Neuronal stem cell (in vitro differentiated cells): ENCODE measurements around the gene PLEKHN1.

ENCODE experiments used
- DNase-seq: peaks from one replicate; pipeline ENCODE4 v3.0.0-alpha.2; 2013; ENCODE audit warnings: low spot score
- H2AFZ ChIP-seq: one replicate; pipeline ENCODE4 v1.6.1; 2013; ENCODE audit warnings: mild to moderate bottlenecking, low read length, inconsistent platforms
- H2AK5ac ChIP-seq: 2 replicates; pipeline ENCODE4 v1.6.1; 2013; ENCODE audit warnings: low read depth, mild to moderate bottlenecking, inconsistent platforms, low read length, moderate library complexity, mixed read lengths
- H2BK120ac ChIP-seq: 2 replicates; pipeline ENCODE4 v1.6.1; 2013; ENCODE audit warnings: low read depth, mild to moderate bottlenecking, inconsistent platforms, low read length, moderate library complexity, mixed read lengths
- H2BK12ac ChIP-seq: one replicate; pipeline ENCODE4 v1.6.1; 2013; ENCODE audit warnings: low read length, inconsistent platforms
- H2BK15ac ChIP-seq: 2 replicates; pipeline ENCODE4 v1.6.1; 2013; ENCODE audit warnings: mild to moderate bottlenecking, low read length, inconsistent platforms, mixed read lengths
- H2BK5ac ChIP-seq: one replicate; pipeline ENCODE4 v1.6.1; 2013; ENCODE audit warnings: inconsistent platforms, mild to moderate bottlenecking, low read length, moderate library complexity
- H3K14ac ChIP-seq: one replicate; pipeline ENCODE4 v1.6.1; 2013; ENCODE audit warnings: low read length, inconsistent platforms
- H3K18ac ChIP-seq: 2 replicates; pipeline ENCODE4 v1.6.1; 2013; ENCODE audit warnings: low read length, inconsistent platforms
- H3K23ac ChIP-seq: 2 replicates; pipeline ENCODE4 v1.6.1; 2013; ENCODE audit warnings: low read depth, mild to moderate bottlenecking, mixed read lengths, low read length, inconsistent platforms; ENCODE audit not compliant: poor library complexity
- H3K27ac ChIP-seq: replicated peaks from 3 replicates; pipeline ENCODE4 v1.5.1; 2013; ENCODE audit warnings: low read length, inconsistent platforms
- H3K27me3 ChIP-seq, 3 experiments: 2 replicates each; pipeline ENCODE4 v1.6.1; 2013; ENCODE audit warnings: low read length in 3 of 3, mild to moderate bottlenecking in 2 of 3, inconsistent platforms in 1 of 3, low read depth in 1 of 3, mixed read lengths in 1 of 3, moderate library complexity in 1 of 3; ENCODE audit not compliant: control insufficient read depth in 3 of 3, insufficient read depth in 3 of 3
- H3K36me3 ChIP-seq, 2 donors: replicated peaks in 1 of 2; 2 replicates each; pipeline ENCODE4 v1.6.1; 2013; ENCODE audit warnings: low read length in 2 of 2; ENCODE audit not compliant: control insufficient read depth in 2 of 2, insufficient read depth in 2 of 2
- H3K4ac ChIP-seq: 2 replicates; pipeline ENCODE4 v1.6.1; 2013; ENCODE audit warnings: inconsistent platforms, mild to moderate bottlenecking, low read length, moderate library complexity
- H3K4me1 ChIP-seq, 2 donors: 1 replicate in 1 of 2; 2 replicates in 1 of 2; pipeline ENCODE4 v1.6.1; 2013; ENCODE audit warnings: low read length in 2 of 2, low read depth in 1 of 2; ENCODE audit not compliant: control insufficient read depth in 2 of 2, insufficient read depth in 1 of 2
- H3K4me2 ChIP-seq: one replicate; pipeline ENCODE4 v1.6.1; 2013; ENCODE audit warnings: mild to moderate bottlenecking, low read length, inconsistent platforms; ENCODE audit not compliant: insufficient read depth, poor library complexity, severe bottlenecking
- H3K4me3 ChIP-seq, 2 donors: 2 replicates each; pipeline ENCODE4 v1.5.1; 2013; ENCODE audit warnings: low read length in 2 of 2, mild to moderate bottlenecking in 2 of 2, inconsistent platforms in 1 of 2, moderate library complexity in 1 of 2
- H3K79me1 ChIP-seq: one replicate; pipeline ENCODE4 v1.6.1; 2013; ENCODE audit warnings: low read depth, mild to moderate bottlenecking, inconsistent platforms, low read length, moderate library complexity
- H3K9ac ChIP-seq: one replicate; pipeline ENCODE4 v1.6.1; 2013; ENCODE audit warnings: mild to moderate bottlenecking, low read depth, low read length, inconsistent platforms; ENCODE audit not compliant: poor library complexity
- H3K9me3 ChIP-seq, 2 donors: replicated peaks in 1 of 2; 2 replicates each; pipeline versions ENCODE3 to v1.6.1; 2013; ENCODE audit warnings: low read length in 2 of 2, mild to moderate bottlenecking in 2 of 2, inconsistent platforms in 1 of 2, low read depth in 1 of 2, mixed read lengths in 1 of 2, moderate library complexity in 1 of 2; ENCODE audit not compliant: control insufficient read depth in 2 of 2, insufficient read depth in 1 of 2
- H4K8ac ChIP-seq: one replicate; pipeline ENCODE4 v1.6.1; 2013; ENCODE audit warnings: low read depth, mild to moderate bottlenecking, inconsistent platforms, low read length, moderate library complexity
- H4K91ac ChIP-seq: one replicate; pipeline ENCODE4 v1.6.1; 2013; ENCODE audit warnings: low read length, low read depth, mild to moderate bottlenecking, inconsistent platforms; ENCODE audit not compliant: poor library complexity
- WGBS, 2 donors: extraction: QIAGEN DNeasy Blood & Tissue Kit; methylation state at CpG; one replicate each; pipeline ENCODE4 v1.1.7; 2013; ENCODE audit warnings: missing lambda C conversion rate in 2 of 2, mixed read lengths in 1 of 2; ENCODE audit not compliant: insufficient read length in 2 of 2, insufficient replicate concordance in 1 of 2; ENCODE audit errors: extremely low coverage in 2 of 2; 5-methylcytosine and 5-hydroxymethylcytosine counted together

Gene PLEKHN1

GRCh38 chr1:938711-939489 lies 27.4 kb upstream of the PLEKHN1 start:
- Histone ChIP-seq H2BK15ac (peak overlapping the region; percentile 55), H4K8ac (no peak overlapping the region), H2BK120ac (peak overlapping the region; percentile 87), H3K9ac (peak overlapping the region; percentile 44), H3K4me2 (no peak overlapping the region), H2AFZ (no peak overlapping the region), H3K9me3 (peaks cover 0 to 3% of the 10 kb centered on the region in 2 donors), H2BK5ac (peak overlapping the region; percentile 53), H3K79me1 (peaks cover 4% of the 10 kb centered on the region), H2AK5ac (peak overlapping the region; percentile 90), H2BK12ac (no peak overlapping the region), H3K18ac (peak overlapping the region; percentile 93), H3K27me3 (peaks cover 42 to 88% (median 82%) of the 10 kb centered on the region in 3 experiments), H3K4me1 (peaks cover 31 to 34% of the 10 kb centered on the region in 2 donors), H3K14ac (peak overlapping the region; percentile 47), H4K91ac (no peak overlapping the region), H3K36me3 (peaks cover 0 to 2% of the 10 kb centered on the region in 2 donors), H3K4me3 (no peak overlapping the region), H3K4ac (peak overlapping the region; percentile 76), H3K27ac (no peak overlapping the region), H3K23ac (peak overlapping the region; percentile 95)
- DNase-seq = no peak
- no CpG with 5 or more reads among the region's 30 CpGs for WGBS, 2 donors

GRCh38 chr1:939511-940106 lies 26.7 kb upstream of the PLEKHN1 start:
- H3K9me3 ChIP-seq = peaks cover 0 to 3% of the 10 kb centered on the region in 2 donors
- peaks cover 42 to 88% (median 84%) of the 10 kb centered on the region in 3 experiments for H3K27me3 ChIP-seq
- H3K27ac ChIP-seq = no peak overlapping the region
- H3K4me1 ChIP-seq = peaks cover 31 to 39% of the 10 kb centered on the region in 2 donors
- peak overlapping the region in 1 of 2 donors; percentile 55 for H3K4me3 ChIP-seq
- peak overlapping the region; percentile 44 for H3K9ac ChIP-seq
- H3K23ac ChIP-seq = peak overlapping the region; percentile 95
- H3K4ac ChIP-seq = no peak overlapping the region
- no peak overlapping the region for H2BK120ac ChIP-seq
- H3K36me3 ChIP-seq = peaks cover 0 to 5% of the 10 kb centered on the region in 2 donors
- H3K18ac ChIP-seq = peak overlapping the region; percentile 93
- peak overlapping the region; percentile 19 for H3K4me2 ChIP-seq
- no peak overlapping the region for H4K91ac ChIP-seq
- no peak overlapping the region for H2AFZ ChIP-seq
- no peak overlapping the region for H4K8ac ChIP-seq
- peak overlapping the region; percentile 90 for H2AK5ac ChIP-seq
- H2BK15ac ChIP-seq = peak overlapping the region; percentile 85
- no peak for DNase-seq
- H3K14ac ChIP-seq = peak overlapping the region; percentile 82
- WGBS, 2 donors = no CpG with 5 or more reads among the region's 21 CpGs
- H2BK5ac ChIP-seq = no peak overlapping the region
- peaks cover 4% of the 10 kb centered on the region for H3K79me1 ChIP-seq
- no peak overlapping the region for H2BK12ac ChIP-seq

GRCh38 chr1:940107-941014 lies 25.9 kb upstream of the PLEKHN1 start:
- H3K4me2 ChIP-seq = peak overlapping the region; percentile 54
- no peak overlapping the region for H4K91ac ChIP-seq
- no peak overlapping the region for H4K8ac ChIP-seq
- H3K4me3 ChIP-seq = peak overlapping the region in 1 of 2 donors; percentile 55
- WGBS, 2 donors = no CpG with 5 or more reads among the region's 86 CpGs
- H3K4ac ChIP-seq = no peak overlapping the region
- H3K9me3 ChIP-seq = peaks cover 0 to 2% of the 10 kb centered on the region in 2 donors
- peak overlapping the region; percentile 91 for H2BK120ac ChIP-seq
- peaks cover 4% of the 10 kb centered on the region for H3K79me1 ChIP-seq
- DNase-seq = no peak
- peak overlapping the region; percentile 85 for H2BK15ac ChIP-seq
- peaks cover 36 to 82% (median 77%) of the 10 kb centered on the region in 3 experiments for H3K27me3 ChIP-seq
- no peak overlapping the region for H3K27ac ChIP-seq
- peak overlapping the region; percentile 82 for H3K14ac ChIP-seq
- H3K9ac ChIP-seq = no peak overlapping the region
- peak overlapping the region; percentile 66 for H2BK5ac ChIP-seq
- peaks cover 30 to 33% of the 10 kb centered on the region in 2 donors for H3K4me1 ChIP-seq
- peaks cover 4 to 12% of the 10 kb centered on the region in 2 donors for H3K36me3 ChIP-seq
- H2AK5ac ChIP-seq = peak overlapping the region; percentile 84
- H3K18ac ChIP-seq = peak overlapping the region; percentile 98
- peak overlapping the region; percentile 84 for H2BK12ac ChIP-seq
- H2AFZ ChIP-seq = peak overlapping the region; percentile 78
- peak overlapping the region; percentile 80 for H3K23ac ChIP-seq
